Endothelial cell of umbilical vein (primary cell): ENCODE results near the gene PPP1R13B. TPM values are rescaled to one million over a fixed set of nuclear protein-coding genes. Genes with fewer than 3 reads are reported as not detected.

ENCODE experiments used
- BruUV-seq: library from RNA; stranded (reverse); fragments of 400-500 nt; replicated peaks from 2 replicates; lab custom pipeline; 2021; lab: Mats Ljungman, UMichigan
- CTCF ChIA-PET: fragments of 300-600, 350-600 bp; sonication (Branson Sonifier 250); formaldehyde crosslinking; loops from one replicate; lab custom pipeline; 2021; ENCODE audit warnings: antibody characterized with exemption, inconsistent platforms; lab: Charles Lee
- POLR2A ChIA-PET: fragments of 300-600, 350-600 bp; sonication (Branson Sonifier 250); formaldehyde crosslinking; loops from one replicate; lab custom pipeline; 2021; ENCODE audit warnings: antibody characterized with exemption, inconsistent platforms; lab: Charles Lee
- DNase-seq: peaks from one replicate; pipeline ENCODE4 v3.0.0-alpha.2; 2011; ENCODE audit warnings: low read depth, low spot score
- FAIRE-seq: peaks from 2 replicates; lab custom pipeline; 2011; peaks lifted over from hg19 to GRCh38; lab: Jason Lieb, UNC
- H2AFZ ChIP-seq: 2 replicates; pipeline ENCODE4 v1.6.0; 2012; ENCODE audit warnings: low read depth, low read length, control low read depth, inconsistent platforms
- H3K27ac ChIP-seq: 2 replicates; pipeline ENCODE4 v1.5.1; 2011; ENCODE audit warnings: low read depth, mild to moderate bottlenecking, control low read depth, low read length, moderate library complexity; ENCODE audit not compliant: insufficient read depth
- H3K27me3 ChIP-seq, 2 experiments: 2 replicates each; pipeline versions ENCODE4 v1.6.0 to v1.6.1; 2011; ENCODE audit warnings: low read length in 2 of 2, mixed read lengths in 1 of 2; ENCODE audit not compliant: control insufficient read depth in 2 of 2, insufficient read depth in 2 of 2
- H3K36me3 ChIP-seq, 2 experiments: 2 replicates in 1 of 2; 3 replicates in 1 of 2; pipeline ENCODE4 v1.5.1; 2011; ENCODE audit warnings: low read length in 2 of 2, mild to moderate bottlenecking in 1 of 2, moderate library complexity in 1 of 2; ENCODE audit not compliant: control insufficient read depth in 2 of 2, insufficient read depth in 2 of 2; ENCODE audit errors: extremely low read depth in 1 of 2
- H3K4me1 ChIP-seq: 3 replicates; pipeline ENCODE4 v1.5.1; 2011; ENCODE audit warnings: mild to moderate bottlenecking, low read length; ENCODE audit not compliant: control insufficient read depth, insufficient read depth; ENCODE audit errors: extremely low read depth
- H3K4me2 ChIP-seq: 2 replicates; pipeline ENCODE4 v1.6.1; 2011; ENCODE audit warnings: low read length, control low read depth, mixed read lengths; ENCODE audit not compliant: insufficient read depth
- H3K4me3 ChIP-seq, 3 experiments: fragments of 200-600 bp in 1 of 3; sonication (generic), shearing (Covaris generic) in 1 of 3; replicated peaks in 1 of 3; 2 replicates each; pipeline ENCODE4 v1.5.1; 2011 to 2016; ENCODE audit warnings: control low read depth in 3 of 3, low read length in 3 of 3, mild to moderate bottlenecking in 2 of 3, inconsistent platforms in 1 of 3, low read depth in 1 of 3, moderate library complexity in 1 of 3; ENCODE audit not compliant: insufficient read depth in 1 of 3
- H3K79me2 ChIP-seq: 2 replicates; pipeline ENCODE4 v1.6.0; 2012; ENCODE audit warnings: low read length, inconsistent platforms; ENCODE audit not compliant: control insufficient read depth, insufficient read depth
- H3K9ac ChIP-seq: replicated peaks from 2 replicates; pipeline ENCODE3; 2011; ENCODE audit warnings: low read length, control low read depth; ENCODE audit not compliant: insufficient read depth; ENCODE audit errors: extremely low read depth
- H3K9me1 ChIP-seq: replicated peaks from 3 replicates; pipeline ENCODE4 v1.6.0; 2011; ENCODE audit warnings: mild to moderate bottlenecking, low read length; ENCODE audit not compliant: control insufficient read depth, insufficient read depth; ENCODE audit errors: extremely low read depth
- H3K9me3 ChIP-seq: replicated peaks from 2 replicates; pipeline ENCODE4 v1.5.1; 2012; ENCODE audit warnings: low read length, inconsistent platforms; ENCODE audit not compliant: control insufficient read depth, insufficient read depth
- H4K20me1 ChIP-seq: replicated peaks from 2 replicates; pipeline ENCODE3; 2011; ENCODE audit warnings: mild to moderate bottlenecking, low read length; ENCODE audit not compliant: control insufficient read depth, insufficient read depth; ENCODE audit errors: extremely low read depth
- CTCF ChIP-seq, 2 donors: IDR thresholded peaks; 1 replicate in 1 of 2; 2 replicates in 1 of 2; pipeline ENCODE4 v1.5.1; 2011; ENCODE audit warnings: low read length in 2 of 2, mild to moderate bottlenecking in 2 of 2, moderate library complexity in 2 of 2, control low read depth in 1 of 2, inconsistent platforms in 1 of 2, low read depth in 1 of 2; ENCODE audit not compliant: insufficient read depth in 1 of 2; ENCODE audit errors: extremely low read depth in 1 of 2
- EZH2 ChIP-seq: IDR thresholded peaks from 2 replicates; pipeline ENCODE4 v1.6.1; 2012; ENCODE audit warnings: borderline replicate concordance, low read depth, mild to moderate bottlenecking, moderate library complexity, low read length, inconsistent platforms; ENCODE audit not compliant: severe bottlenecking
- FOS ChIP-seq: IDR thresholded peaks from 2 replicates; pipeline ENCODE4 v1.6.1; 2011; ENCODE audit warnings: mild to moderate bottlenecking, low read length, moderate library complexity, borderline replicate concordance; ENCODE audit not compliant: insufficient read depth
- GATA2 ChIP-seq: IDR thresholded peaks from 2 replicates; pipeline ENCODE4 v1.7.0; 2011; ENCODE audit warnings: low read depth, mild to moderate bottlenecking, moderate library complexity, mixed read lengths, low read length; ENCODE audit not compliant: insufficient read length, insufficient read depth
- JUN ChIP-seq: IDR thresholded peaks from 2 replicates; pipeline ENCODE4 v1.6.1; 2011; ENCODE audit warnings: borderline replicate concordance, low read depth; ENCODE audit not compliant: insufficient read length, insufficient read depth
- MAX ChIP-seq: IDR thresholded peaks from 2 replicates; pipeline ENCODE4 v1.6.1; 2011; ENCODE audit not compliant: insufficient read depth, insufficient read length
- MYC ChIP-seq: IDR thresholded peaks from one replicate; pipeline ENCODE4 v1.6.1; 2011; ENCODE audit warnings: mild to moderate bottlenecking, low read depth, low read length
- POLR2A ChIP-seq: IDR thresholded peaks from 2 replicates; pipeline ENCODE4 v1.6.1; 2012; ENCODE audit warnings: low read depth, mild to moderate bottlenecking, control low read depth, low read length
- POLR2AphosphoS5 ChIP-seq: IDR thresholded peaks from 2 replicates; pipeline ENCODE4 v1.6.1; 2012; ENCODE audit warnings: low read depth, mild to moderate bottlenecking, control low read depth, low read length, moderate library complexity; ENCODE audit not compliant: insufficient read depth
- dilution Hi-C: fragments of 300-500 bp; cut with MboI; formaldehyde crosslinking; loops from one replicate; pipeline ENCODE4 v1.15.0; 2019; ENCODE audit warnings: low sequenced_read_pairs; ENCODE audit not compliant: extremely low pct_ligation_motif_present
- intact Hi-C: fragments of 100-400 bp; cut with micrococcal nuclease; formaldehyde crosslinking; loops from one replicate; pipeline ENCODE4 v1.10.0; 2022
- polyA plus RNA-seq, 4 experiments: library from polyadenylated mRNA; depleted of rRNA in 3 of 4; stranded (reverse) in 3 of 4; unstranded in 1 of 4; fragments of >200 nt; gene quantifications; 2 replicates each; pipeline versions ENCODE4 v1.2.1 to v1.2.3, GENCODE V29; 2011 to 2012; ENCODE audit warnings: missing spikeins in 1 of 4
- total RNA-seq: library from RNA; stranded (reverse); gene quantifications from 2 replicates; pipeline ENCODE4 v1.2.3, GENCODE V29; 2021

Gene PPP1R13B
- total and polyA plus RNA-seq, 2 donors (not counting 3 experiments of a cell fraction or from before 2014, with no cell fraction given): 10.0 to 30.0 TPM

DNA sequence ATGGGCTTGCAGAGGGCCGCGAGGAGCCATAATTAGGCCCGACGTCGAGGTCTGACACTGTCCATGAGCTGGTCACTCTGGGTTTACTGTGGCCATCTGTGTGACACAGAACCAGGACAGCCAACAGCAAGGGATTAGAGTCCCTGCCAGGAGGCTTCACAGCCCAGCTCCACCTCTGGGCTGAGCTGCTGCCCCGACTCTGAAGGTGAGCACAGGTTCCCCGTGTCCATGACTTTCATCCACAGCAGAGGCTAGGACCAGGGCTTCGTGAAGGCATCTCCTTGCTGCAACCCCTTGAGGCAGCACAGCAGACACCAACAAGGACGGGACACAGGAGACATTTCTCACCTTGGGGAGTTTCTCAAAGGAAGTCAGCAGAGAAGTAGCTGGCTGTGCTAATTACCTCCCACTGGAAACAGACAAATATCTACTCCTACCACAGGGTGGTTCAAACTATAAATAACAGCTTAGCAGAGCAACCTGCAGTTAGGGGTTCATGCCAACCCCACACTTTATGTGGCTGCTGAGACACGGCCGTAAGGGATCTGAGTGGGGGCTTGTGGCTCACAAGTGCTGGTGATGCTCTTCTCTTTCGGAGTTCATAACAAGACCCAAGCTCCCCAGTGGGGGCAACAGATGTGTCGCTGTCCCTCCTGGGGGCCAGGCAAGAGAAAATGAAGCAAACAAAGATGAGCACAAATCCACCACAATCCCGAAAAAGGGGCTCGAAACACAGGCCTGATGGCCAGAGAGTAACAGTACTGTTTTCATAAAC lies 102.6 kb downstream of the PPP1R13B start:
- no peaks in the 10 kb centered on the region for H3K9me3 ChIP-seq
- no peak overlapping the region for H3K4me3 ChIP-seq
- H3K4me2 ChIP-seq: no peak overlapping the region
- dilution Hi-C loops (no loop called here), intact Hi-C loops (no loop called here)
- H2AFZ ChIP-seq: no peak overlapping the region
- H3K79me2 ChIP-seq: no peaks in the 10 kb centered on the region
- TF ChIP-seq GATA2 (no peak), MYC (no peak), CTCF (IDR thresholded peaks at IDR 0.05; ENCODE audit: extremely low read depth in 1 of 2, insufficient read depth in 1 of 2, low read depth in 1 of 2, low read length in 2 of 2) (no peak), JUN (no peak), EZH2 (no peak), FOS (no peak), POLR2AphosphoS5 (no peak), POLR2A (no peak), MAX (no peak)
- peaks cover 22% of the 10 kb centered on the region for H3K4me1 ChIP-seq
- H4K20me1 ChIP-seq: no peaks in the 10 kb centered on the region
- no peaks in the 10 kb centered on the region for H3K9me1 ChIP-seq
- FAIRE-seq (no peak), DNase-seq (no peak)
- no peak overlapping the region for H3K9ac ChIP-seq
- peaks cover 0 to 21% of the 10 kb centered on the region in 2 experiments for H3K36me3 ChIP-seq
- CTCF ChIA-PET: interaction anchor here (0.6 kb wide), 1 partner anchor 12 kb away, joined by 3 read pairs; no protein-coding TSS in a partner anchor
- POLR2A ChIA-PET: no interaction called here
- H3K27ac ChIP-seq: no peak overlapping the region
- BruUV-seq: no TSS peak
- H3K27me3 ChIP-seq: no peaks in the 10 kb centered on the region
